ENCODE results near the gene CST4.

GRCh38 chr20:23684261-23684660 is 4.6 kb downstream of the CST4 start:
- TF ChIP-seq EZH2 (IDR thresholded peaks at IDR 0.05; ENCODE audit: insufficient read depth, low read length) (no peak), CTCF (IDR thresholded peaks at IDR 0.05; ENCODE audit: insufficient read depth, low read depth, low read length) (no peak)

Measured in astrocyte (in vitro differentiated cells and primary cell).